Measurements from ENCODE around the gene PPA1. TPM values are rescaled to one million over a fixed set of nuclear protein-coding genes. Genes with fewer than 3 reads are reported as not detected.
"Not testable (repeated sequence)": the region's sequence is repeated elsewhere in the genome, so short reads cannot be mapped to it uniquely, and the experiment has no call there.

Gene PPA1
- total RNA-seq, 1 donor from 2014 or later: 405 TPM

DNA sequence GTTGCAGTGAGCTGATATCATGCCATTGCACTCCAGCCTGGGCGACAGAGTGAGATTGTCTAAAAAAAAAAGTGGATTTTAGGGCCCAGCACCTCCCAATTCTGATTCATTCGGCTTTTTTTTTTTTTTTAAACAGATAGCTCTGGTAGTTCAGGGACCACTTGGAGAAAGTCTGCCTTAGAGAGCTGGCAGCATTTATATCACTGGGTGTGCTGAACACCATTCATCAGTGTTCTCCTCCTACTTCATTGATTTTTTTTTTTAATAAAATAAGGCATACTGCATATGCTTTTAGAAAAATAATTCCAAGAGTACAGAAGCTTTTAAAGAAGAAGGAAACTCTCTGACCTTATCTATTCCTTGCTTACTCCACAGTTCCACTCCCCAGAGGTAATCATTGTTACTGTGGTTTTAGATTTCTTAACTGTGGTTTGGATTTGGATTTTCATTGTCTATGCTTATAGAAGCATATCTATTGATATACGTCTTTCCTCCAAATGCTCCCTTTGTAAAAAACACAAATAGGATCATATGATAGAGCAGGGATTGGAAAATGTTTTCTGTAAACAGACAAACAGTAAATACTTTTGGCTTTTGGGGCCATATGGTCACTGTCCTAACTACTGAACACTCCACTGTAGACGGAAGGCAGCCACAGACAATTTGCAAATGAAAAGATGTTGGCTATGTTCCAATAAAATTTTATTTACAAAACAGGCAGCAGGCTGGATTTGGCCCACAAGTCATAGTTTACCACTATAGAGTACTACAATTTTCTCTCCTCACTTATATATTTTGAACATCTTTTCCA, 41.9 kb downstream of the PPA1 start:
- H3K27me3 Mint-ChIP-seq (ENCODE audit: low read depth): no peaks in the 10 kb centered on the region
- H3K4me3 Mint-ChIP-seq (ENCODE audit: low read depth): no peak overlapping the region
- intact Hi-C loops (cut with micrococcal nuclease): loop anchor here (10.0 kb wide), 1 partner anchor 47 kb away; the partner anchor contains the start of gene TYSND1
- DNase-seq (ENCODE audit: low spot score): no peak
- H3K36me3 Mint-ChIP-seq (ENCODE audit: low read depth): peaks cover 7% of the 10 kb centered on the region
- peaks cover 7% of the 10 kb centered on the region for H3K4me1 Mint-ChIP-seq (ENCODE audit: low read depth)
- no peak overlapping the region for H3K27ac Mint-ChIP-seq
- no peaks in the 10 kb centered on the region for H3K9me3 Mint-ChIP-seq

DNA sequence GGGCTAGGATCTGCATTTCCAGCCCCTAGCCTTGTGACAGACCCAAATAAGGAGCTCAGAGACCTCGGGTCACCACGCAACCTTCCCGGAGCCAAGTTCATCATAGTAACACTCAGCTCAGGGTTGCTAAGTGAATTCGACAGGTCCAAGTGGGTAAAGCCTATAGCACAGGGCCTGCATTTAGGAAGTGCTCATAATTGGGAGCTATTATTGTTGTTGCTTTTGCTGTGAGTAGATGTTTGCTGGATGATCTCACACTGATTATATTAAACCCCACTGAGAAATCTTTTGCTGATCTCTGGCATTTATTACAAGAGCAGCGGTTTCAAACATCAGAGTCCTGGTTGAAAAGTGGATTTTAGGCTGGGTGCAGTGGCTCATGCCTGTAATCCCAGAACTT, 42.6 kb downstream of the PPA1 start:
- peaks cover 7% of the 10 kb centered on the region for H3K4me1 Mint-ChIP-seq (ENCODE audit: low read depth)
- no peaks in the 10 kb centered on the region for H3K27me3 Mint-ChIP-seq (ENCODE audit: low read depth)
- no peak overlapping the region for H3K4me3 Mint-ChIP-seq (ENCODE audit: low read depth)
- H3K9me3 Mint-ChIP-seq: no peaks in the 10 kb centered on the region
- DNase-seq (ENCODE audit: low spot score): no peak
- H3K36me3 Mint-ChIP-seq (ENCODE audit: low read depth): peaks cover 3% of the 10 kb centered on the region
- H3K27ac Mint-ChIP-seq: no peak overlapping the region
- intact Hi-C loops (cut with micrococcal nuclease): loop anchor here (10.0 kb wide), 1 partner anchor 46 kb away; the partner anchor contains the start of gene TYSND1

DNA sequence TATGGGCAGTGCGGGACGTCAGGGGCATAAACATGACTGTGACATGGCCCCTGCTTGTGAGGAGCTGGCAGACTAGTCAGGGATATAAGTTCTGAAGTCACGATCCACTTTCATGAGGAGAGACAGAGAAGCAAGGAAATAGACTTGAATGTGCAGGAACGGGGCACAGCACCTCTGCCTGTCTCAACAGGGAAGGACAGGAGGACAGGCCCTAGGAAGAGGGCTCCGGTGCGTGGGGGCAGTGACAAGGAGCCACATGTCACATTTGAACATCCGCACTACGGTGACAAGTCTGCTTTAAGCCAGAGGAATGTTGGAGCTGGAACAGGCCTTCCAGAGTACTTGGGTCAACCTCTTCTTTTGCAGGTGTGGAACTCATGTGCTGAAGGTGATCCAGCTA, 43.1 kb downstream of the PPA1 start:
- peaks cover under 1% of the 10 kb centered on the region for H3K36me3 Mint-ChIP-seq (ENCODE audit: low read depth)
- no peak for DNase-seq (ENCODE audit: low spot score)
- no peak overlapping the region for H3K4me3 Mint-ChIP-seq (ENCODE audit: low read depth)
- H3K27ac Mint-ChIP-seq: no peak overlapping the region
- peaks cover 5% of the 10 kb centered on the region for H3K27me3 Mint-ChIP-seq (ENCODE audit: low read depth)
- no peaks in the 10 kb centered on the region for H3K9me3 Mint-ChIP-seq
- intact Hi-C loops (cut with micrococcal nuclease): loop anchor here (10.0 kb wide), 1 partner anchor 45 kb away; the partner anchor contains the start of gene TYSND1
- peaks cover 7% of the 10 kb centered on the region for H3K4me1 Mint-ChIP-seq (ENCODE audit: low read depth)

DNA sequence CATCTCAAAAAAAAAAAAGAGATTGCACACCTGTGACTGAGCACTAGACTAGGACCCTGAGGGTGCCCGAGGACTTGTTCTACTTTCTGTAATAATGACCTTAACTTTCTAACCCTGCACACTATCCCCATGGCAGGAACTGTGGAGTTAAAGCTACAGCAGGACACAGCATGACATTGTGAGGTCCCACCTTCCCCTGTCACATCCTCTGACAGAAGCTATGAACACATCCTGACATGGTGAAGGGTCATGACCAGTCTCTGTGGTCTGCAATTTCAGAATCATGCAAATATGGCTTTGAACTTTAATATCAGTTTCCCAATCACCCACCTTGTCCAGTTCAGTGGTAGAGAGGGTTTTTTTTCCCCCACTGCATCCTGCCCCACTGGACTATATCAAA, 44.5 kb downstream of the PPA1 start:
- intact Hi-C loops (cut with micrococcal nuclease): no loop called here
- Mint-ChIP-seq H3K4me3 (ENCODE audit: low read depth) (no peak overlapping the region), H3K4me1 (ENCODE audit: low read depth) (peaks cover 7% of the 10 kb centered on the region), H3K27ac (no peak overlapping the region), H3K9me3 (no peaks in the 10 kb centered on the region), H3K36me3 (ENCODE audit: low read depth) (no peaks in the 10 kb centered on the region), H3K27me3 (ENCODE audit: low read depth) (peaks cover 10% of the 10 kb centered on the region)
- DNase-seq (ENCODE audit: low spot score): no peak

DNA sequence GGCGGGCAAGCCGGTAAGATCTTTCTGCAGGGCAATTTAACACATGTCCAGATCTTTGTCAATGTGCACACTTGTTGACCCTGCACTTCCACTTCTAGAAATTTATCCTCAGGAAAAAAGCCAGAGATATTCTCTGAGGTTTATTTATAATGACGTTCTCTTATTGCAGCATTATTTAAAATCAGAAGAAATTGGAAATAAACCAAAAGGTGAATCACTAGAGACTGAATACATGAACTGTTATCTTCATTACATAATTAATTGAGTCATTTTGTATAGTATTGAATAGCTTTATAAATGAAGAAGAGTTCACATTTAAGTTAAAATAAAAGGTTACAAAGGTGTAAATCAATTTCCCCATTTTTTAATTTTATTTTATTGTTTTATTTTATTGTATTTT, 46.7 kb downstream of the PPA1 start:
- Mint-ChIP-seq H3K4me3 (ENCODE audit: low read depth) (no peak overlapping the region), H3K27me3 (ENCODE audit: low read depth) (peaks cover 20% of the 10 kb centered on the region), H3K36me3 (ENCODE audit: low read depth) (no peaks in the 10 kb centered on the region), H3K27ac (no peak overlapping the region), H3K4me1 (ENCODE audit: low read depth) (peaks cover 3% of the 10 kb centered on the region), H3K9me3 (no peaks in the 10 kb centered on the region)
- no peak for DNase-seq (ENCODE audit: low spot score)
- intact Hi-C loops (cut with micrococcal nuclease): no loop called here

DNA sequence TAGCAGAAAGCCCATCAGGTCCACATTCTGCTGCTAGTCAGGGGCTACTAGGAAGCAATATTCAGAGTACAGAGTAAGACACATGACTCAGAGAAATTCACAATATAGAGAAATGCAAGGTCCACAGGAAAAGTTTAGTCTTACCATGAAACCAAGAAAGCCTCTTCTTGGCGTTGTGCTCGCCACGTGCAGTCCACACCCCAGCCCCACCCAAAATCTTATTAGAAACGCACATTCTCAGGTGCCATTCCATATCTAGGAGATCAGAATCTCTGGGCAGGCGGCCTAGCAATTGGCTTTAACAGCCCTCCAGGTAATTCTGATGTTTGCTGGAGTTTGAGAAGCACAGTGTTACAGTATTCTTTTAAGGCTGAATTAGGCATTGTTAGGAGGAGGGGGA, 47.1 kb downstream of the PPA1 start:
- intact Hi-C loops (cut with micrococcal nuclease): no loop called here

DNA sequence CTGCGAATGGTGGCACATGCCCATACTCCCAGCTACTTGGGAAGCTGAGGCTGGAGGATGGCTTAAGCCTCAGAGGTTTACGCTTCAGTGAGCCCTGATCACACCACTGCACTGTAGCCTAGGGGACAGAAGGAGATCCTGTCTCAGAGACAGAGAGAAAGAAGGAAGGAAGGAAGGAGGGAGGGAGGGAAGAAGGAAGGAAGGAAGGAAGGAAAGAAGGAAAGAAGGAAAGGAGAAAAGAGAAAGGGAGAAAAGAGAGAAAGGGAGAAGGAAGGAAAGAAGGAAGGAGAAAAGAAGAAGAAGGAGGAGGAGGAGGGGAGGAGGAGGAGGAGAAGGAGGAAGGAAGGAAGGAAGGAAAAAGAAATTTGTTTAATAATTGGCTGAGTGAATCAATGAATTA, 49.9 kb downstream of the PPA1 start:
- peaks cover 10% of the 10 kb centered on the region for H3K9me3 Mint-ChIP-seq
- no peaks in the 10 kb centered on the region for H3K4me1 Mint-ChIP-seq (ENCODE audit: low read depth)
- H3K27me3 Mint-ChIP-seq (ENCODE audit: low read depth): peaks cover 37% of the 10 kb centered on the region
- H3K4me3 Mint-ChIP-seq (ENCODE audit: low read depth): no peak overlapping the region
- DNase-seq (ENCODE audit: low spot score): no peak
- H3K27ac Mint-ChIP-seq: no peak overlapping the region
- H3K36me3 Mint-ChIP-seq (ENCODE audit: low read depth): no peaks in the 10 kb centered on the region
- intact Hi-C loops (cut with micrococcal nuclease): no loop called here

More for the DNA sequence above, 47.1 kb downstream of the PPA1 start:
- no peak overlapping the region for H3K4me3 Mint-ChIP-seq (ENCODE audit: low read depth)
- DNase-seq (ENCODE audit: low spot score): no peak
- no peak overlapping the region for H3K27ac Mint-ChIP-seq
- H3K4me1 Mint-ChIP-seq (ENCODE audit: low read depth): no peaks in the 10 kb centered on the region
- peaks cover 22% of the 10 kb centered on the region for H3K27me3 Mint-ChIP-seq (ENCODE audit: low read depth)
- no peaks in the 10 kb centered on the region for H3K36me3 Mint-ChIP-seq (ENCODE audit: low read depth)
- no peaks in the 10 kb centered on the region for H3K9me3 Mint-ChIP-seq

DNA sequence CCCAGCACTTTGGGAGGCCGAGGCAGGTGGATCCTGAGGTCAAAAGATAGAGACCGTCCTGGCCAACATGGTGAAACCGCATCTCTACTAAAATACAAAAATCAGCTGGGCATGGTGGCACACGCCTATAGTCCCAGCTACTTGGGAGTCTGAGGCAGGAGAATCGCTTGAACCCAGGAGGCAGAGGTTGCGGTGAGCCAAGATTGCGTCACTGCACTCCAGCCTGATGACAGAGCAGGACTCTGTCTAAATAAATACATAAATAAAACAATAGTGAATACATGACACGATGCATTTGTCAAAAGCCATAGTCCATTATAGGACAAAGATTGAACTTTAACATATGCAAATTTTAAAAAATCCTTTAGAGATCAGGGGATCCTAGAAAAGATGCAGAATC, 54.0 kb downstream of the PPA1 start:
- H3K36me3 Mint-ChIP-seq (ENCODE audit: low read depth); intact Hi-C loops (cut with micrococcal nuclease); H3K4me3 Mint-ChIP-seq (ENCODE audit: low read depth); H3K27ac Mint-ChIP-seq; DNase-seq (ENCODE audit: low spot score); H3K4me1 Mint-ChIP-seq (ENCODE audit: low read depth); H3K9me3 Mint-ChIP-seq: not testable (repeated sequence)
- peaks cover 29% of the 10 kb centered on the region for H3K27me3 Mint-ChIP-seq (ENCODE audit: low read depth)

DNA sequence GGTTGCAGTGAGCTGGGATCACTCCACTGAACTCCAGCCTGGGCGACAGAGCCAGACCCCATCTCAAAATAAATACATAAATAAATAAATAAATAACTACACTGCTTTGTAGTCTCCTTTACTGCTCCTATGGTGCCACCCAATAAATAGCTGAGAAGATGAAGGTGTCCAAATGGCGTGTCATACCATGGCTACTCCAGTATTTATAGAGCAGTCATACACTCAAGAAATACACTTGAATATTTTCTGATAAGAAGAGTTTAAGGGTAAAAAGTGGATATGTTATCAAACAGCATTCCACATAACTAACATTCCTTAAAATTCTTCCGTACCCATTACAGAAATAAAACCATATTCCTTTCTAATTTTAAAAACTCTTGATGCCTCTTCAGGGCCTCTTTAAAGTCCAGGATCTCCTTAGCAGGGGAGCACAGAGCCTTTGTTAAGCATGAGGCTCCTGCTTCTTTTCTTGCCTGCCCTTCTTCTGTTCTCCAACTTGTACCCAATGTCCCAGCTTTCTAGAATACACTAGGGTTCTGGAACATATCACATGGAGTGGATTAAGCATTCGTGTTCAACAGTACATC, 55.0 kb downstream of the PPA1 start:
- intact Hi-C loops (cut with micrococcal nuclease): no loop called here
- Mint-ChIP-seq H3K4me3 (ENCODE audit: low read depth) (no peak overlapping the region), H3K9me3 (peaks cover 10% of the 10 kb centered on the region), H3K36me3 (ENCODE audit: low read depth) (no peaks in the 10 kb centered on the region), H3K27me3 (ENCODE audit: low read depth) (peaks cover 24% of the 10 kb centered on the region), H3K27ac (no peak overlapping the region), H3K4me1 (ENCODE audit: low read depth) (peaks cover 13% of the 10 kb centered on the region)
- no peak for DNase-seq (ENCODE audit: low spot score)

DNA sequence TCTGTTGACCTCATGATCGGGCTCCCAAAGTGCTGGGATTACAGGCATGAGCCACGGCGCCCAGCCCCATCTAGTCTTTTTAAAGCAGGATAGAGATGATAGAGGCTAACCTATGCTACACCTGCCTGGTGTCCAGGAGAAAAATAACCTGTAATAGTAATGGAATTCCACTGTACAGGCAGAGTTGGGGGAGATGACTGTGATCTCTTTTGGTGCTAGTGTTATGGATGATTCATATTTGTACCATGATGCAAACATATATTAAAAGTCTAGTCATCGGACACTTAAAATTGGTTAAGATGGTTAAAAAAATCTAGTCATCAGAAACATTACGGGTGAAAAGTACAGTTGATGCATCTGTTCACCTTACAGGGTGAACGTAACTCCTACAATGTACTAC, 56.8 kb downstream of the PPA1 start:
- no peak overlapping the region for H3K27ac Mint-ChIP-seq
- intact Hi-C loops (cut with micrococcal nuclease): no loop called here
- no peak for DNase-seq (ENCODE audit: low spot score)

DNA sequence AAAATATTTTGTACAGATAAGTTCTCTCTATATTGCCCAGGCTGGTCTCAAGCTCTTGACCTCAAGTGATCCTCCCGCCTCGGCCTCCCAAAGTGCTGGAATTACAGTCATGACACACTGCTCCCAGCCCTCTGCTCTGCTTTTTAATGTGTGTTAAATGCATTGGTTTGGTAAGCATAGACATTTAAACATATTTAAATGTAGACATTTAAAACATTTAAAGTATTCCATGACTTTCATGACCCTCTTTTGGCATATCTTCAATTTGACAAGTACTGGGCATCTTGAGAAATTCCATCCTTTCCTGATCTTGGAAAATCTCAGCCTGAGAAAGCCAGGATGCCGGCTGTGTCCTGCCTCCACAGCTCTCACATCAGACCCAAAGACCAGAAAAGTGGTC, 57.7 kb downstream of the PPA1 start:
- intact Hi-C loops (cut with micrococcal nuclease): no loop called here
- Mint-ChIP-seq H3K36me3 (ENCODE audit: low read depth) (peaks cover 3% of the 10 kb centered on the region), H3K4me3 (ENCODE audit: low read depth) (no peak overlapping the region), H3K4me1 (ENCODE audit: low read depth) (peaks cover 22% of the 10 kb centered on the region), H3K27me3 (ENCODE audit: low read depth) (peaks cover 9% of the 10 kb centered on the region), H3K9me3 (peaks cover 9% of the 10 kb centered on the region), H3K27ac (no peak overlapping the region)
- DNase-seq (ENCODE audit: low spot score): no peak

More for the DNA sequence above, 56.8 kb downstream of the PPA1 start:
- H3K9me3 Mint-ChIP-seq: peaks cover 10% of the 10 kb centered on the region
- H3K36me3 Mint-ChIP-seq (ENCODE audit: low read depth): no peaks in the 10 kb centered on the region
- H3K27me3 Mint-ChIP-seq (ENCODE audit: low read depth): peaks cover 17% of the 10 kb centered on the region
- peaks cover 16% of the 10 kb centered on the region for H3K4me1 Mint-ChIP-seq (ENCODE audit: low read depth)
- H3K4me3 Mint-ChIP-seq (ENCODE audit: low read depth): no peak overlapping the region

DNA sequence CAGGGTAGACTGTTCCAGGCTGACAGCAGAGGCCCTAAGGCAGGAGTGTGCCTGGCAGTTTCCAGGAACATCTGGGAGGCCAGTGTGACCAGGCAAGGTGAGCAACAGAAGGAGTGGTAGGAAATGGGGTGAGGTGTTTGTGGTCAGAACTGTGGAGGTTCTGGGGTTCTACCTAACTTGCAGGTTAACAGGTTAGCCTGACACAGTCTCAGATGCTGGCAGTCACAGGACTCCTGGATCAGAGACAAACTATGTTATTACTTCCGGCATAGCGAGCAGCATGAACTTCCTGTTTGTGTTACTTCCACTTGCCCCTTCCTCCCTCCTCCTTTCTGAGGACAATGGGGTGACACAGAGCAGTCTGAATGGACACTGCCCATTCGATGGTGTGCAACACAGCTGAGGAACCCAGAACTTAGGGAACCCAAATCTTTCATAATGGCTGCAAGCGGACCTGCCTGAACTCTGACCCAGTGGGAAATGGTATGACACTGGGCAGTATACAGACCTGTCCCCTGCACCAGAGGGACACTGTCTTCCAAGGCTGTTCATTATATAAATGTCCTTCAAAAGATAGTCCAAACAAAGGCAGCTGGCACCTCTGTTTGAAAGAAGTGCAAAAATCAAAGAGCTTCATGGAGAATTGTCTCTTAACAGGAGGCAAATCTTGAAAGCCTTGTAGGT, 59.0 kb downstream of the PPA1 start:
- Mint-ChIP-seq H3K27me3 (ENCODE audit: low read depth) (peaks cover 2% of the 10 kb centered on the region), H3K4me3 (ENCODE audit: low read depth) (no peak overlapping the region), H3K27ac (peak overlapping the region; percentile 84), H3K4me1 (ENCODE audit: low read depth) (peaks cover 25% of the 10 kb centered on the region), H3K36me3 (ENCODE audit: low read depth) (peaks cover 7% of the 10 kb centered on the region), H3K9me3 (no peaks in the 10 kb centered on the region)
- DNase-seq (ENCODE audit: low spot score): no peak
- intact Hi-C loops (cut with micrococcal nuclease): no loop called here

Data from activated T-helper 2 cell treated with anti-CD3 and anti-CD28 coated beads, Interferon-gamma antibody, Interleukin-2, Interleukin-4, amounts not matched to agents 10 μg/mL and 5 μg/mL and 100 μg/mL, durations not matched to agents 14 hours and 24 hours and 36 hours (primary cell).